ENCODE measurements around the gene EIF4EBP3. TPM values are rescaled to one million over a fixed set of nuclear protein-coding genes. Genes with fewer than 3 reads are reported as not detected.

The EIF4EBP3 gene
- total and polyA plus RNA-seq, 2 of the 4 experiments (the other 2 are of a cell fraction) = 0.36 to 2.1 TPM

- Histone ChIP-seq H3K56ac (ENCODE audit: extremely low read depth, insufficient read depth, low read length) (no peak overlapping the region), H3K4ac (ENCODE audit: low read depth, low read length) (no peak overlapping the region), H2BK5ac (ENCODE audit: low read depth, low read length, poor library complexity, severe bottlenecking) (no peak overlapping the region), H3K9ac (ENCODE audit: low read depth, low read length) (no peak overlapping the region), H4K8ac (ENCODE audit: low read depth in 2 of 2, low read length in 2 of 2) (no peak overlapping the region), H4K20me1 (ENCODE audit: insufficient read depth, low read length) (no peaks in the 10 kb centered on the region), H2BK15ac (ENCODE audit: low read depth, low read length) (no peak overlapping the region), H3K18ac (ENCODE audit: low read depth, low read length) (no peak overlapping the region), H3K36me3 (ENCODE audit: control insufficient read depth, insufficient read depth, low read length) (no peaks in the 10 kb centered on the region), H4K91ac (ENCODE audit: insufficient read depth, low read depth, low read length) (no peak overlapping the region), H3K9me1 (ENCODE audit: insufficient read depth, low read length) (no peaks in the 10 kb centered on the region), H3K4me2 (ENCODE audit: low read depth, low read length) (no peak overlapping the region), H3K27me3 (ENCODE audit: control insufficient read depth, insufficient read depth, low read length) (peaks cover 2% of the 10 kb centered on the region; the same call in 1 of the 2 replicates), H2BK20ac (ENCODE audit: low read depth, low read length) (no peak overlapping the region), H3K4me1 (ENCODE audit: control insufficient read depth, insufficient read depth, low read length) (peaks cover 7% of the 10 kb centered on the region), H3K9me3 (ENCODE audit: control insufficient read depth, insufficient read depth, low read length) (no peaks in the 10 kb centered on the region), H2AFZ (replicated peaks; ENCODE audit: low read length, poor library complexity) (no peak overlapping the region), H4K5ac (ENCODE audit: low read depth, low read length) (no peak overlapping the region), H2AK5ac (ENCODE audit: low read depth, low read length) (no peak overlapping the region), H3K14ac (replicated peaks; ENCODE audit: low read depth, low read length) (no peak overlapping the region), H3K27ac (ENCODE audit: insufficient read depth, low read length) (no peak overlapping the region), H2AK9ac (replicated peaks; ENCODE audit: low read depth, low read length, poor library complexity) (no peak overlapping the region), H2BK120ac (ENCODE audit: low read depth, low read length) (no peak overlapping the region), H3K79me1 (ENCODE audit: low read depth in 1 of 2, low read length in 2 of 2) (no peaks in the 10 kb centered on the region), H3K23ac (ENCODE audit: low read depth, low read length) (no peak overlapping the region), H3K4me3 (ENCODE audit: insufficient read depth, low read depth, low read length) (no peak overlapping the region)
- ATAC-seq (ENCODE audit: low read depth) = no peak
- intact Hi-C loops (cut with micrococcal nuclease) (no loop called here), dilution Hi-C loops (cut with HindIII; ENCODE audit: low sequenced_read_pairs, unreplicated experiment) (no loop called here), in situ Hi-C loops (cut with MboI; ENCODE audit: low sequenced_read_pairs) (no loop called here)
- ChIA-PET POLR2A (ENCODE audit: unreplicated experiment) (no interaction called here), CTCF (no interaction called here)
- no peak for DNase-seq
- TF ChIP-seq, protein P1, sequence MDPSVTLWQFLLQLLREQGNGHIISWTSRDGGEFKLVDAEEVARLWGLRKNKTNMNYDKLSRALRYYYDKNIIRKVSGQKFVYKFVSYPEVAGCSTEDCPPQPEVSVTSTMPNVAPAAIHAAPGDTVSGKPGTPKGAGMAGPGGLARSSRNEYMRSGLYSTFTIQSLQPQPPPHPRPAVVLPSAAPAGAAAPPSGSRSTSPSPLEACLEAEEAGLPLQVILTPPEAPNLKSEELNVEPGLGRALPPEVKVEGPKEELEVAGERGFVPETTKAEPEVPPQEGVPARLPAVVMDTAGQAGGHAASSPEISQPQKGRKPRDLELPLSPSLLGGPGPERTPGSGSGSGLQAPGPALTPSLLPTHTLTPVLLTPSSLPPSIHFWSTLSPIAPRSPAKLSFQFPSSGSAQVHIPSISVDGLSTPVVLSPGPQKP (IDR thresholded peaks at IDR 0.05; ENCODE audit: borderline replicate concordance, low read depth, low read length) = no peak
- TF ChIP-seq RCOR1 (IDR thresholded peaks at IDR 0.05; ENCODE audit: insufficient replicate concordance, low read length) (no peak), MAZ (IDR thresholded peaks at IDR 0.05; ENCODE audit: borderline replicate concordance, low read depth, low read length) (no peak), MXI1 (IDR thresholded peaks at IDR 0.05; ENCODE audit: borderline replicate concordance, low read depth, low read length) (no peak), RAD21 (IDR thresholded peaks at IDR 0.05; ENCODE audit: low read length) (no peak), BHLHE40 (IDR thresholded peaks at IDR 0.05; ENCODE audit: low read depth, low read length) (no peak), CEBPB (IDR thresholded peaks at IDR 0.05; ENCODE audit: low read depth, low read length) (no peak)
- WGBS, 2 experiments (ENCODE audit: extremely low coverage in 2 of 2, insufficient read length in 1 of 2) = 14% methylated on average over 1 of the region's 5 CpGs; no CpG with 5 or more reads in 1 of the 2 experiments
- no TSS peak for BruUV-seq (replicated peaks)
These were observed 48.3 kb downstream of the EIF4EBP3 start for GRCh38 chr5:140595538-140596300.
